Stimulated activated memory B cell treated with anti-CD40 and anti-IgM and Interleukin-4, amounts not matched to agents 10 μg/mL and 1 μg/mL and 100 μg/mL, for 72 hours (primary cell): ENCODE results near the gene HMOX1.

ENCODE experiments used
- ATAC-seq: fragments of 150-1000 bp; cut with Tn5 transposase; 2 replicates; pipeline ENCODE4 v1.10.0; 2021
- H3K27ac Mint-ChIP-seq: one replicate; pipeline ENCODE4 v1.8.0; 2022; ENCODE audit warnings: mild to moderate bottlenecking, mixed read lengths
- H3K27me3 Mint-ChIP-seq: one replicate; pipeline ENCODE4 v1.8.0; 2022; ENCODE audit warnings: mixed read lengths
- H3K36me3 Mint-ChIP-seq: one replicate; pipeline ENCODE4 v1.8.0; 2022; ENCODE audit warnings: mixed read lengths
- H3K4me1 Mint-ChIP-seq: one replicate; pipeline ENCODE4 v1.8.0; 2022; ENCODE audit warnings: mixed read lengths
- H3K4me3 Mint-ChIP-seq: one replicate; pipeline ENCODE4 v1.8.0; 2022; ENCODE audit warnings: mild to moderate bottlenecking, moderate library complexity, mixed read lengths
- H3K9me3 Mint-ChIP-seq: one replicate; pipeline ENCODE4 v1.8.0; 2022; ENCODE audit warnings: mixed read lengths

Gene HMOX1, protein sequence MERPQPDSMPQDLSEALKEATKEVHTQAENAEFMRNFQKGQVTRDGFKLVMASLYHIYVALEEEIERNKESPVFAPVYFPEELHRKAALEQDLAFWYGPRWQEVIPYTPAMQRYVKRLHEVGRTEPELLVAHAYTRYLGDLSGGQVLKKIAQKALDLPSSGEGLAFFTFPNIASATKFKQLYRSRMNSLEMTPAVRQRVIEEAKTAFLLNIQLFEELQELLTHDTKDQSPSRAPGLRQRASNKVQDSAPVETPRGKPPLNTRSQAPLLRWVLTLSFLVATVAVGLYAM

DNA sequence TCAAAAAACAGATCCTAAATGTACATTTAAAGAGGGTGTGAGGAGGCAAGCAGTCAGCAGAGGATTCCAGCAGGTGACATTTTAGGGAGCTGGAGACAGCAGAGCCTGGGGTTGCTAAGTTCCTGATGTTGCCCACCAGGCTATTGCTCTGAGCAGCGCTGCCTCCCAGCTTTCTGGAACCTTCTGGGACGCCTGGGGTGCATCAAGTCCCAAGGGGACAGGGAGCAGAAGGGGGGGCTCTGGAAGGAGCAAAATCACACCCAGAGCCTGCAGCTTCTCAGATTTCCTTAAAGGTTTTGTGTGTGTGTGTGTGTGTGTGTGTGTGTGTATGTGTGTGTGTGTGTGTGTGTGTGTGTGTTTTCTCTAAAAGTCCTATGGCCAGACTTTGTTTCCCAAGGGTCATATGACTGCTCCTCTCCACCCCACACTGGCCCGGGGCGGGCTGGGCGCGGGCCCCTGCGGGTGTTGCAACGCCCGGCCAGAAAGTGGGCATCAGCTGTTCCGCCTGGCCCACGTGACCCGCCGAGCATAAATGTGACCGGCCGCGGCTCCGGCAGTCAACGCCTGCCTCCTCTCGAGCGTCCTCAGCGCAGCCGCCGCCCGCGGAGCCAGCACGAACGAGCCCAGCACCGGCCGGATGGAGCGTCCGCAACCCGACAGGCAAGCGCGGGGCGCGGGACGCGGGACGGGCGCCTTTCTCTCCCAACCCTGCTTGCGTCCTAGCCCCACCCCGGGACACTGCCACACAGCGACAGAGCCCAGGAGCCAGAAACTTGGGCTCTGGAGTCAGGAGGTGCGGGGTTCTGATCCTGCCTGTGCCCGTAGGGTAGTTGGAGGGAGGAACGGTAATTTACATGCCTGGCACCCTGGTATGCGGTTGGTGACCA, at the start of gene HMOX1:
TSS of gene HMOX1 (plus strand) at position 560 of the 887 bp plus-strand sequence. CDS start at position 638, 78 bp downstream.
- ATAC-seq = peak; percentile 91
- Mint-ChIP-seq H3K4me1 (peaks cover 83% of the 10 kb centered on the region), H3K27me3 (no peaks in the 10 kb centered on the region), H3K9me3 (no peaks in the 10 kb centered on the region), H3K36me3 (peaks cover 27% of the 10 kb centered on the region), H3K27ac (peak within 1 kb of the TSS; percentile 87), H3K4me3 (peak within 1 kb of the TSS; percentile 87)

GRCh38 chr22:35332278-35332677, 48.6 kb upstream of the HMOX1 start:
- Mint-ChIP-seq H3K36me3 (peaks cover 77% of the 10 kb centered on the region), H3K27me3 (no peaks in the 10 kb centered on the region), H3K27ac (peak overlapping the region; percentile 45), H3K4me1 (peaks cover 38% of the 10 kb centered on the region), H3K9me3 (no peaks in the 10 kb centered on the region), H3K4me3 (no peak overlapping the region)
- ATAC-seq = no peak

DNA sequence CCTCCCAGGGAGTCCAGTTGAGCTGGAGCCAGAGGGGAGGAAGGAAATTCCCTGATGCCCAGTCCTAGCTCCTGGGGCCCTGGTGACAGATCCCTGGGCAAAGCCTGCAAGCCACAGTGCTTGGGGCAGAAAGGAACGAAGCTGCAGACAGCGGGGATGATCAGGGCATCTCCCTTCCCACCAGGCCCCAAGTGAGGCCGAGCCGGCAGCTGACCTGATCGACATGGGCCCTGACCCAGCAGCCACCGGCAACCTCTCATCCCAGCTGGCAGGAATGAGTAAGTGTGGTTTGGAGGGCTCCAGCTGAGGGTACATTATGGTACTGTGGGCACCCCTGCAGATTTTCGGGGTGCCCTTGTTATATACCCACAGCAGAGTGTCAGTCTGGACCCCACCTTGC, 47.7 kb upstream of the HMOX1 start:
- no peak overlapping the region for H3K4me3 Mint-ChIP-seq
- no peaks in the 10 kb centered on the region for H3K9me3 Mint-ChIP-seq
- peak overlapping the region; percentile 76 for H3K27ac Mint-ChIP-seq
- H3K27me3 Mint-ChIP-seq = no peaks in the 10 kb centered on the region
- peaks cover 76% of the 10 kb centered on the region for H3K36me3 Mint-ChIP-seq
- ATAC-seq = no peak
- H3K4me1 Mint-ChIP-seq = peaks cover 44% of the 10 kb centered on the region

DNA sequence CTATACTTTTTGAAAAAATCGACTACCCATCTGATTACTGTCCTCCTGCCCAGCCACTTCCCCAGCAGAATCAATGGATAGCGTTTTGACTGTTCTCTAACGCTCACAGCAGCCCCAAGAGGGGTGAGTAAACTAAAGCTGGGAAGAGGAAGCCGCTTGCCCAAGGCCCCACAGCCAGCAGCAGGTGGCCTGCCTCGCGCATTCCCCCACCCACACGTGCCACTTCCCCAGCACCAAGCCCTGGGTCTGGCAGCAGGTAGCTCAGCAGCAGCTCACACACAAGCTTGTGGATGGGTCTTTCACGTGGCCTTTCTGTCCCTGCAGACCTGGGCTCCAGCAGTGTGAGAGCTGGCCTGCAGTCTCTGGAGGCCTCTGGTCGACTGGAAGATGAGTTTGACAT, 46.9 kb upstream of the HMOX1 start:
- ATAC-seq = peak; percentile 83
- Mint-ChIP-seq H3K27ac (peak overlapping the region; percentile 76), H3K27me3 (no peaks in the 10 kb centered on the region), H3K4me1 (peaks cover 43% of the 10 kb centered on the region), H3K4me3 (no peak overlapping the region), H3K36me3 (peaks cover 74% of the 10 kb centered on the region), H3K9me3 (no peaks in the 10 kb centered on the region)

GRCh38 chr22:35335468-35335867, 45.4 kb upstream of the HMOX1 start:
- no peaks in the 10 kb centered on the region for H3K27me3 Mint-ChIP-seq
- H3K4me3 Mint-ChIP-seq = no peak overlapping the region
- H3K4me1 Mint-ChIP-seq = peaks cover 39% of the 10 kb centered on the region
- ATAC-seq = no peak
- peaks cover 79% of the 10 kb centered on the region for H3K36me3 Mint-ChIP-seq
- no peaks in the 10 kb centered on the region for H3K9me3 Mint-ChIP-seq
- peak overlapping the region; percentile 24 for H3K27ac Mint-ChIP-seq

- H3K27ac Mint-ChIP-seq = peak overlapping the region; percentile 24
- H3K27me3 Mint-ChIP-seq = no peaks in the 10 kb centered on the region
- H3K4me1 Mint-ChIP-seq = peaks cover 40% of the 10 kb centered on the region
- H3K4me3 Mint-ChIP-seq = no peak overlapping the region
- peaks cover 79% of the 10 kb centered on the region for H3K36me3 Mint-ChIP-seq
- no peak for ATAC-seq
- no peaks in the 10 kb centered on the region for H3K9me3 Mint-ChIP-seq
These were observed 44.7 kb upstream of the HMOX1 start for GRCh38 chr22:35335936-35336781.

DNA sequence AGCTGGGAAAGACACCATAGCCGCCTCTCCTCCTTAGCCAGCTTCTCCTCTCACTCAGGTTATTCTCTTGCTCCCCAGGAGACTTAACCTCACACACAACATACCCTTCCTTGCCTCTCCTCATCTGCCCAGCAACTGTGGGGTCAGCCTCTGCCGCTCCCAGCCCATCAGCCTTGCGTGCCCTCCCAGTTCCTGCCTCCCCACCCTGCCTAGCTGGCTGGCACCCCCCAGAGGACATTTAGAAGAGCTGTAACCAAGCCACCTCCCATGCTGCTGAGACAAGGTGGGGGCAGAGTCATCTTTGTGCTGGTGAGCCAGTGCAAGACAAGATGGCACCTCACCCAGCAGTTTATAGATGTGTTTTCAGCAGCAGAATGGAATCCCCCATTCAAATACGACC, 43.0 kb upstream of the HMOX1 start:
- H3K4me1 Mint-ChIP-seq = peaks cover 43% of the 10 kb centered on the region
- peaks cover 65% of the 10 kb centered on the region for H3K36me3 Mint-ChIP-seq
- no peak overlapping the region for H3K4me3 Mint-ChIP-seq
- no peak overlapping the region for H3K27ac Mint-ChIP-seq
- no peaks in the 10 kb centered on the region for H3K27me3 Mint-ChIP-seq
- no peaks in the 10 kb centered on the region for H3K9me3 Mint-ChIP-seq
- ATAC-seq = peak; percentile 38

DNA sequence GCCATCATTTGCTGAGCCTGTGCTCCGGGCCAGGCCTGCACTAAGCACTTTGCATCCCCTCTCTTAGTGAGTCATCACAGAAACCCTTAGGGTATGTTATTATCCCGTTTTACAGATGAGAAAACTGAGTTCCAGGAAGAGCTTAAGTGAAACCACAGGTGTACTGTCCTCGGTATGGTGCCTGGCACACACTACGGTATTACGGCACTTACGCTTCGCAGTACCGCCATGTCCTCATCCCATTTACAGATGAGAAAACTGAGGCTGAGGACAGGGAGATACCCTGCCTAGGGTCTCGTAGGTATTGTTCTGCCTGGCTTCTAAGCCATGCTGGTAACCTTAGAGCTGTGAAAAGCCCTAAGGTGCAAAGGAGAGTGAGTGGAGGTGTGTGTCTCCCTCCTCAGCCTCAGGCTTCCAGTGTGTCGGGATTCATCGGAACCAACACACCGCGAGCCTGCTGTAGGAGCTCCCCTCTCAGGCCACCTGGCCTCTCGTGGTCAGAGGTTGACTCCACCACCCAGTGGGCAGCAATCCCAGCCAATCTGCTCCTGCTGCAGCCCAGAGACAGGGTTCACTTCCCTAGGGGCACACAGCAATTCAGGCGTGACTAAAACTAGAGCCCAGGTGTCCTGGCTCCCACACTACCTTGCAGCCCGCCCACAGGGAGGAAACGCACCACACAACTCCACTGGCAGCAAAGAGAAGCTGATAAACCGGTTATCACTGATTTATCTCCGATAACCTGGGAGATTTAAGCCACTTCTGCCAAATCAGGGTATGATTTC, 39.6 kb upstream of the HMOX1 start:
- peaks cover 30% of the 10 kb centered on the region for H3K4me1 Mint-ChIP-seq
- no peak overlapping the region for H3K4me3 Mint-ChIP-seq
- peaks cover 42% of the 10 kb centered on the region for H3K36me3 Mint-ChIP-seq

GRCh38 chr22:35342390-35342789, 38.5 kb upstream of the HMOX1 start:
- H3K4me1 Mint-ChIP-seq = peaks cover 30% of the 10 kb centered on the region
- no peaks in the 10 kb centered on the region for H3K9me3 Mint-ChIP-seq
- H3K27me3 Mint-ChIP-seq = no peaks in the 10 kb centered on the region
- H3K27ac Mint-ChIP-seq = no peak overlapping the region
- peaks cover 40% of the 10 kb centered on the region for H3K36me3 Mint-ChIP-seq
- H3K4me3 Mint-ChIP-seq = no peak overlapping the region
- no peak for ATAC-seq

More for the DNA sequence above, 39.6 kb upstream of the HMOX1 start:
- Mint-ChIP-seq H3K27me3 (no peaks in the 10 kb centered on the region), H3K9me3 (no peaks in the 10 kb centered on the region), H3K27ac (peak overlapping the region; percentile 52)
- ATAC-seq = no peak

- Mint-ChIP-seq H3K27me3 (no peaks in the 10 kb centered on the region), H3K4me3 (no peak overlapping the region), H3K9me3 (no peaks in the 10 kb centered on the region), H3K4me1 (peaks cover 24% of the 10 kb centered on the region), H3K27ac (no peak overlapping the region), H3K36me3 (peaks cover 34% of the 10 kb centered on the region)
- ATAC-seq = no peak
These were observed 37.0 kb upstream of the HMOX1 start for GRCh38 chr22:35343664-35344550.

DNA sequence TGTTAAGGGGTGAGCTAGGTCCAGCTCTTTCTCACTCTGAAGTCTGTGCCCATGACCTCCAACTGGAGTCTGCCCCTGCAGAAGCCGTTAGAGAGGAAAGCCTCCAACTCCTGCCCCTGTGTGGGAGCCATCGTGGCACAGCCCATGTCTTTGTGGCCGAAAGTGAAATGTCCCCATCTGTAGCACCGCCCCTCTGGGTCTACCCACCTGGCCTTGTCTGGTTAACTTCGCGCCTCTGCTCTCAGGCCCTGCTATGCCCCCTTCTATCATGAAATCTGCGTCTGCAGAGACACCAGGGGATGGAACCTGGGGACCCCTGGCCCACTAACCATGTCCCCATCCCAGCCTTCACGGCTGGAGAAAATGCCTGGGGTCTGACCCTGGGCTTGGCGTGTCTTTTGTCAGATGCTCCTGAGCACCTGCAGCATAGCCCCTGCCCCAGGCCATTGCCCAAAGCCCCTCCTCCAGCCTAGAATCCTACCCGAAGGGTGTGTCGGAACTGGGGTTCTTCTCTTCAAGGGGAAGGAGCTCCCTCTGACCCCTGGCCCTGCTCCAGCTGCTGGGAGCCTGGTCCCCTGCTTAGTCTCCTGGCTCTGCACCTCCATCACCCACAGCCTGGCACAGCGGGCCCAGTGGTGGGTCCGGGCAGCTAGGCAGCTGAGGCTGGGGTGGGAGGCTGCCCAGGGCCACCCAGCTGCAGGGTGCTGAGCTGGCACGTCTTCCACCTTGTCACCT, 35.8 kb upstream of the HMOX1 start:
- Mint-ChIP-seq H3K27ac (peak overlapping the region; percentile 49), H3K4me3 (no peak overlapping the region), H3K4me1 (peaks cover 31% of the 10 kb centered on the region), H3K27me3 (no peaks in the 10 kb centered on the region), H3K36me3 (peaks cover 33% of the 10 kb centered on the region), H3K9me3 (no peaks in the 10 kb centered on the region)
- no peak for ATAC-seq

DNA sequence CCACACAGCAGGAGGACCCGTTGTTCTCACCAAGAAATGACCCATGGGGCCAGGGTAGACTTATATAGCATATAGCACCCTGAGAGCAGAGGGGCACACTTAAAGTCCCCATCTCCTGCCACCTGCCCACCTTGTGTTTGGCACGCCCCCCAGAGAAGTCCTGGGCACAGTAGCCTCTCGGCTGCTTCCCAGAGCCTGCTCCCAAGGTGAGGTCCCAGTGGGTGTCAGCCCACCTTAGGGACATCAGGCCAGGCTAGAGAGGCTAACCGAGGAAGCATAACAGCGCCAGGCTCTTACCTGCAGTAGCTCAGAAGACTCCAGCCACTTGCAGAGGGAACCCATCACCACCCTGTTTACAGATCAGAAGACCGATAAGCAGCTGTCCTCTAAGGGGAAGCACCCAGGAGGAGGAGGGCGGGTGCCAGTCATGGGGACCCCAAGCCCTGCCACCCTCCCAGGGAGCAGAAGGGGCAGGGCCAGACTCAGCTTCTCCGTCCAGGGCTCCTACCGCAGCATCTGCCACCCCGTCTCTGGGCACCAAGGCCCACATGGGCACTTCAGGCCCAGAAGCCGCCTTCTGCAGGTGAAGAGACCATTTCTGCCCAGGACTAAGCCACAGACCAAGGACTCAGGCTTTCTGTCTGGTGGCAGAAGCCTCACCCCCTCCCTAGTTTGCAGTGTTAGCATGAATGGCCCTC, 34.9 kb upstream of the HMOX1 start:
- Mint-ChIP-seq H3K36me3 (peaks cover 24% of the 10 kb centered on the region), H3K9me3 (no peaks in the 10 kb centered on the region), H3K27me3 (no peaks in the 10 kb centered on the region), H3K4me3 (no peak overlapping the region), H3K4me1 (peaks cover 32% of the 10 kb centered on the region), H3K27ac (peak overlapping the region; percentile 49)
- ATAC-seq = no peak
